Neural progenitor cell (in vitro differentiated cells): Measurements from ENCODE around the gene SORBS2.

Experiments
- CTCF ChIP-seq: fragments of 200-600 bp; sonication (generic); IDR thresholded peaks from 2 replicates; pipeline ENCODE4 v1.5.1; 2017; ENCODE audit warnings: antibody characterized with exemption, mild to moderate bottlenecking
- EZH2 ChIP-seq: fragments of 200-600 bp; sonication (generic); IDR thresholded peaks from 2 replicates; pipeline ENCODE4 v1.6.1; 2017; ENCODE audit warnings: antibody characterized with exemption, mild to moderate bottlenecking, moderate library complexity
- EZH2phosphoT487 ChIP-seq: fragments of 200-600 bp; sonication (generic); IDR thresholded peaks from 2 replicates; pipeline ENCODE4 v1.6.1; 2017; ENCODE audit warnings: antibody characterized with exemption

GRCh38 chr4:185680617-185681016 lies 131.4 kb downstream of the SORBS2 start:
- TF ChIP-seq EZH2, result no peak
- TF ChIP-seq CTCF, result no peak
- TF ChIP-seq EZH2phosphoT487, result no peak
